GM12873 (cell line): ENCODE measurements around the gene SHROOM3.

Experiments used
- TF ChIP-seq, protein P1 (sequence below): IDR thresholded peaks from 2 replicates; pipeline ENCODE4 v1.5.1; 2012; ENCODE audit warnings: low read depth, mild to moderate bottlenecking, moderate library complexity, low read length, control low read depth; ENCODE audit not compliant: insufficient read depth; ENCODE audit errors: missing control alignments

Gene SHROOM3

GRCh38 chr4:76787898-76788297 lies 352.9 kb downstream of the SHROOM3 start:
- TF ChIP-seq, protein P1, sequence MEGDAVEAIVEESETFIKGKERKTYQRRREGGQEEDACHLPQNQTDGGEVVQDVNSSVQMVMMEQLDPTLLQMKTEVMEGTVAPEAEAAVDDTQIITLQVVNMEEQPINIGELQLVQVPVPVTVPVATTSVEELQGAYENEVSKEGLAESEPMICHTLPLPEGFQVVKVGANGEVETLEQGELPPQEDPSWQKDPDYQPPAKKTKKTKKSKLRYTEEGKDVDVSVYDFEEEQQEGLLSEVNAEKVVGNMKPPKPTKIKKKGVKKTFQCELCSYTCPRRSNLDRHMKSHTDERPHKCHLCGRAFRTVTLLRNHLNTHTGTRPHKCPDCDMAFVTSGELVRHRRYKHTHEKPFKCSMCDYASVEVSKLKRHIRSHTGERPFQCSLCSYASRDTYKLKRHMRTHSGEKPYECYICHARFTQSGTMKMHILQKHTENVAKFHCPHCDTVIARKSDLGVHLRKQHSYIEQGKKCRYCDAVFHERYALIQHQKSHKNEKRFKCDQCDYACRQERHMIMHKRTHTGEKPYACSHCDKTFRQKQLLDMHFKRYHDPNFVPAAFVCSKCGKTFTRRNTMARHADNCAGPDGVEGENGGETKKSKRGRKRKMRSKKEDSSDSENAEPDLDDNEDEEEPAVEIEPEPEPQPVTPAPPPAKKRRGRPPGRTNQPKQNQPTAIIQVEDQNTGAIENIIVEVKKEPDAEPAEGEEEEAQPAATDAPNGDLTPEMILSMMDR: no peak

GRCh38 chr4:76790377-76790776 lies 355.3 kb downstream of the SHROOM3 start:
- TF ChIP-seq, protein P1: no peak

DNA sequence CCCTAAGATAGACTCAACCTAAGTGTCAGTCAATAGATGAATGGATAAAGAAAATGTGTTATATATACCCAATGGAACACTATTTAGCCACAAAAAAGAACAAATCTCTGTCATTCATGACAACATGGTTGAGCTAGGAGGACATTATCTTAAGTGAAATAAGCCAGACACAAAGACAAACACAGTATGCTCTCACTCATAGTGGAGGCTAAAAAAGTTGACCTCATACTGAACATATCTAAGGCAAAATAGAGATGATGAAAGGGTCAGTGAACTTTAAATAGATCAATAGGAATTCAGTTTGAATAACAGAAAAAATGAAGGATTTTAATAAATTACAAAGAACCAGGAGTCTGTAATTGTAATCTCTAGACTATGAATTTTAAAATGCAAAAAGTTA lies 356.4 kb downstream of the SHROOM3 start:
- TF ChIP-seq, protein P1: no peak

GRCh38 chr4:76792418-76792817 lies 357.4 kb downstream of the SHROOM3 start:
- TF ChIP-seq, protein P1: no peak

DNA sequence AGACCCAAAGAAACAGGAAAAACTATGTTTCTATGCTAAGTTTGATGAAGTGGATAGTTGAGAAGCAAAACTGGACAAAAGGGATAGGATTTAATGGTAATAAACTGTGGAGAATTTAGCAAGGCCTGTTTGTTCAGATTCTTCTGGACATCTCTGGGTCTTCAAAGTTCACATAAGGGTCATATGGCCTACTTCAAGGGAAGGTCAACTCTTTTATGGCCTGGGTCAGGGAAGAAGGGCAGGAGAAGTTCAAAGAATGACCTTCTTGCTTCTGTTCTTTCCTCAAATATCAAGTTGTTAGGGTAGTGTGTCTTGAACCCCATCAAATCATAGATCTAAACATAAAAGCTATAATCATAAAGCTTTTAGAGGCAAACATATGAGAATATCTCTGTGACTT lies 360.2 kb downstream of the SHROOM3 start:
- TF ChIP-seq, protein P1: no peak

DNA sequence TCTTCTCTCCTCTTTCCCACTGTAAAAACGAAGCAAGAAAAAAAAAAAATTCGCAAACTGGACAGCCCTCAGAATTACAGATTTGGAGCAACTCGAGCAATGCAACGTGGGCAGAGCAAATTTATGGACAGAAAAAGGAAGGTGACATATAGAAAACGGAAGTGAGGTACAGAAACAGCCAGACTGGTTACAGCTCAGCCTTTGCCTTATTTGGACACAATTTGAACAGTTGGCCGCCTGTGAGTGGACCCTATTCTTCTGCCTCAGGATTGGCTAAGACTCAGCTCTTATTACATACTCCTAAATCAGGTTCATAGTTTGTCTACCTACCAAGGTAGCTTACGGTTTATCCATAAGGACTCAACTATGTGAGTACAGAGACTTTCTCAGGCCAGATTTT lies 364.1 kb downstream of the SHROOM3 start:
- TF ChIP-seq, protein P1: no peak

- TF ChIP-seq, protein P1: no peak
Observed at GRCh38 chr4:76799718-76800117, 364.7 kb downstream of the SHROOM3 start.
